Chondrocyte (in vitro differentiated cells): ENCODE results near the gene RSPH1. TPM values are rescaled to one million over a fixed set of nuclear protein-coding genes. Genes with fewer than 3 reads are reported as not detected.

Experiments used
- DNase-seq: peaks from one replicate; pipeline ENCODE4 v3.0.0; 2021; ENCODE audit warnings: mixed read lengths, low spot score
- H3K27ac Mint-ChIP-seq: one replicate; pipeline ENCODE4 v1.8.0; 2021; ENCODE audit warnings: mild to moderate bottlenecking, moderate library complexity, mixed read lengths; ENCODE audit not compliant: unreplicated experiment
- H3K27me3 Mint-ChIP-seq: 2 replicates; pipeline ENCODE4 v1.8.0; 2021; ENCODE audit warnings: low read depth, mixed read lengths
- H3K36me3 Mint-ChIP-seq: 2 replicates; pipeline ENCODE4 v1.8.0; 2021; ENCODE audit warnings: low read depth, mixed read lengths
- H3K4me1 Mint-ChIP-seq: 2 replicates; pipeline ENCODE4 v1.8.0; 2021; ENCODE audit warnings: low read depth, mild to moderate bottlenecking, mixed read lengths
- H3K4me3 Mint-ChIP-seq: one replicate; pipeline ENCODE4 v1.8.0; 2021; ENCODE audit warnings: mild to moderate bottlenecking, moderate library complexity, mixed read lengths; ENCODE audit not compliant: unreplicated experiment
- H3K9me3 Mint-ChIP-seq: 2 replicates; pipeline ENCODE4 v1.8.0; 2021; ENCODE audit warnings: low read depth, mixed read lengths
- CTCF ChIP-seq: fragments of 200-600 bp; sonication (generic); IDR thresholded peaks from 2 replicates; pipeline ENCODE4 v1.5.0; 2021; ENCODE audit warnings: antibody characterized with exemption, mild to moderate bottlenecking, moderate library complexity
- long read RNA-seq: library from polyadenylated mRNA; stranded (forward); transcript quantifications from one replicate; pipeline ENCODE4 v2.0.0, GENCODE V29; 2021
- total RNA-seq: library from RNA; stranded (reverse); gene quantifications from 3 replicates; pipeline ENCODE4 v1.2.1, GENCODE V29; 2021

Gene RSPH1
- 0.15 TPM in 1 of 3 replicates, not detected in the others for total RNA-seq
- long read RNA-seq: 0 reads

DNA sequence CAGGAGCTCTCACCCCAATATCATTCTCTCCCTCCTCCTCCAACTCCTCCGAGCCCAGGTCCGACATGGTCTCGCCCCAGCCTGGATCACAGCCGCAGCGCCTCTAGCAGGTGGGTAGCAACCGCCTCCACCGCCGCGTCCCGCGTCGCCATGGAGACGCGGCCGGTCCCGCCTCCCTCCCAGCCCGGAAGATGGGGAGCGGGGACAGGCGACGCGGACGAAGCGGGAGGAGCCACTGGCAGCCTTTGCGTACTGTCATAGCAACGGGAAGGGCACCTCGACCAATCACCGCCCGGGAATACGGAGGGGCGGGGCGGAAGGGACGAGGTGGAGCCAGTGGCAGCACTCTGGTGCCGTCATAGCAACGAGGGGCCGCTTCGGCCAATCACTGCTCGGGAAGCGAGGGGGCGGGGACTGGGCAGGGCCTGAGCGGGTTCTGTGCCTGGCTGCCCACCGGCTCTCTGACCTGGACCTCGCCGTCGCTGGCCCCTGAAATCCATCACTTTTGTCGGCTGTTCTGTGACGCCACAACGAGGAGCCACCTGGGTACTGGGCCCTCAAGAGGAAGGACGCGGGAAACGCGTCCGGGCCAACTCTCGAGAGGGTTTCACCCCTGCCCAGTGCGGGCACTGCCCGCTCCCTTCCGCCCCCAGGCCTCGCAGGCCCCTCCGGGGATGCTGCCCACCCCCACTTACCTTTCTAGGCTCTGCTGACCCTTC, at the start of gene RSPH1:
RSPH1 (minus strand) TSS at position 105 of the 719 bp plus-strand sequence; CDS start at position 67, 38 bp downstream.
- no peaks in the 10 kb centered on the region for H3K27me3 Mint-ChIP-seq
- no peaks in the 10 kb centered on the region for H3K36me3 Mint-ChIP-seq
- H3K9me3 Mint-ChIP-seq: no peaks in the 10 kb centered on the region
- peak within 1 kb of the TSS; percentile 91 for H3K4me3 Mint-ChIP-seq
- DNase-seq: peak; percentile 100
- H3K4me1 Mint-ChIP-seq: peaks cover 13% of the 10 kb centered on the region
- TF ChIP-seq CTCF: peak; percentile 36
- peak within 1 kb of the TSS; percentile 82 for H3K27ac Mint-ChIP-seq

DNA sequence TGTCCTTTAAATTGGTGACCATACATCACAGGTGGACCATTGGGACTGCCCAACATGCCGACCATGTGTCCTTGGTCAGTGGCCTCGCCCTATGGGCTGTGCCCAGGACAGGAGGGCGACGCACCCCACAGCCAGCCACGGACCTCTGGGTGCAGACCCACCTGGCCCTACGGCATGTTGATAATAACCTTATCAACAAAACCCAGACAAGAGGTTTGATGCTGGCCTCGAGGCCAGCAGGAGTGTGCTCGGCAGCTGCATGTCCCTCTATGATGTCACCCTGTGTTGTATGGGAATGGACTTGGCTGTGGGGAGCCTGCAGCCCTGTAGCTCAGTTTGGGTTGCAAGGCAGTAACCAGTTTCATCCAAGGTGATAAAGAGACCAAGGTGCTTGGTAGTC, 49.7 kb upstream of the RSPH1 start:
- H3K4me1 Mint-ChIP-seq: no peaks in the 10 kb centered on the region
- H3K36me3 Mint-ChIP-seq: peaks cover 15% of the 10 kb centered on the region
- DNase-seq: no peak
- H3K4me3 Mint-ChIP-seq: no peak overlapping the region
- H3K27ac Mint-ChIP-seq: no peak overlapping the region
- H3K27me3 Mint-ChIP-seq: no peaks in the 10 kb centered on the region
- H3K9me3 Mint-ChIP-seq: no peaks in the 10 kb centered on the region
- no peak for TF ChIP-seq CTCF

DNA sequence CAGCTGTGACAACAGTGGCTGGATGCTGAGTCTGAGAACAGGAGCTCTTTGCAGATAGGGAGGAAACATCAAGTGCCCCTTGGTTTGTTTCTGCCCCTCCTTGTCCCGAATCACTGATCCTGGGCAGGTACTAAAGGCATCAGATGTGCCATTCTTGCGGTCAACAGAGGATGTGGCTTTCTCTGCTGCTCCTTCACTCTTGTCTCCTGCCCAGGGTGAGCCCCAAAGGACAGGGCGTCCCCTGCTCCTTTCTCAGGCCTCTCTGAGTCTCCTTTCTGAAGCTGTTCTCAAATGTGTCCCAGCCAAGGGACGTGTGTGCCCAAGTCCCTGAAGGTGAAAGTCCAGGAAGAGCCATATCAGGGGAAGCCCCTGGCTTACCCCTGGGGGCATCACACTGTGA, 49.3 kb upstream of the RSPH1 start:
- H3K27ac Mint-ChIP-seq: no peak overlapping the region
- H3K27me3 Mint-ChIP-seq: no peaks in the 10 kb centered on the region

DNA sequence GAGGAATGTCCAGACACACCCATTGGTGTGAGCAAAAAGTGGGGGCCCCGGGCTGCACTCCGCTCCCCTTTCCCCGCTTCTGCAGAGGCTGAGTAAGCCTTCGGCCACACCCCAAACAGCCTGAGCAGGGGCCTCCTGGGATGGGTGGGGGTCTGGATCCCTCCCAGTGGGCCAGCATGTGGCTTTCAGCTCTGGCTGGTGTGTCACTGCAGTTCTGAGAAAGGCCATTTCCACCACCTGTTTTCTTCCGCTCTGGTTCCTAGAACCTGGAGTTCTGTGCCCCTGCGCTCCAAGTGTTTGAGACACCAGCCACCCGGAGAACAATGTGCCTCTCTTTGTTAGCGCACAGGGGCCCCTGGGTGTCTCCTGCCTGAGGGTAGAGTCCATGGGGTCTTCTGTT, 48.5 kb upstream of the RSPH1 start:
- TF ChIP-seq CTCF: no peak
- Mint-ChIP-seq H3K4me1 (no peaks in the 10 kb centered on the region), H3K9me3 (no peaks in the 10 kb centered on the region), H3K27ac (no peak overlapping the region), H3K36me3 (peaks cover 17% of the 10 kb centered on the region), H3K27me3 (no peaks in the 10 kb centered on the region), H3K4me3 (no peak overlapping the region)
- no peak for DNase-seq

More for the DNA sequence above, 49.3 kb upstream of the RSPH1 start:
- TF ChIP-seq CTCF: no peak
- no peaks in the 10 kb centered on the region for H3K9me3 Mint-ChIP-seq
- peaks cover 14% of the 10 kb centered on the region for H3K36me3 Mint-ChIP-seq
- no peak for DNase-seq
- no peaks in the 10 kb centered on the region for H3K4me1 Mint-ChIP-seq
- no peak overlapping the region for H3K4me3 Mint-ChIP-seq

DNA sequence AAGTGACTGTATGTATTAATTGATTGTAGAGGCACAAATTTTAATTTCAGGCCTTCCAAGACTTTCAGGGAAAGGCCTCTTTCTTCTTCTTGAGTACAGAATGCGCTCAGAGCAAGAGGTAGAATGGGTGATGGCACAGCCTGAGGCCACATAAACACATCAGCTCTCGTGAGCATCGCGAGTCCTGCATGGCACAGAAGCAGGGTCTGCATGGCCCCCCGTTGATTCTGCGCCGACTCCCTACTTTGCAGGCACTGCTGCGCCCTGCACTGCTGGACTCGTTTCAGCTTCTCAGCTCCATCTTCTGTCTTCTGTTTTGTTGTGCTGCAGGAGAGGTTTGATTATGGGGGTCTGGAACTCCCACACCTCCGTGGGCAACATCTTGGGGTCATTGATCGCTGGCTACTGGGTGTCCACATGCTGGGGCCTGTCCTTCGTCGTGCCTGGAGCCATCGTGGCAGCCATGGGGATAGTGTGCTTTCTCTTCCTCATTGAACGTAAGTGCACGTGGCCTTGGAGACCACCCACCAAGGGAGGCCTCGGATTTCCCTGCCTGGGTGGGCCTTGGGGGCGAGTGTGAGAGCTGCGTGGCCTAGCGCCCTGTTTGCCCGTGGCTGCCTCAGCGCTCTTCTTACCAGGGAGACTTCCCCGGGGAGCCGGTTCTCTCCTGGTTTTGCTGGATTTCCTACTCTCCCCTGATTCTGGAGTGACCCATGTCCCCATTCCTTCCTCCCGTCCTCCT, 47.3 kb upstream of the RSPH1 start:
- Mint-ChIP-seq H3K27ac (no peak overlapping the region), H3K4me1 (no peaks in the 10 kb centered on the region), H3K4me3 (no peak overlapping the region), H3K9me3 (no peaks in the 10 kb centered on the region), H3K36me3 (peaks cover 13% of the 10 kb centered on the region), H3K27me3 (no peaks in the 10 kb centered on the region)
- DNase-seq: no peak
- TF ChIP-seq CTCF: no peak
